HG03571 (cell line): Measurements from ENCODE around the gene RNF135.
"Not testable (repeated sequence)": the region's sequence is repeated elsewhere in the genome, so short reads cannot be mapped to it uniquely, and the experiment has no call there.

ENCODE experiments used
- ATAC-seq: cut with Tn5 transposase; IDR thresholded peaks from one replicate; pipeline ENCODE4 v1.9.1; 2021; ENCODE audit not compliant: unreplicated experiment

The RNF135 gene

DNA sequence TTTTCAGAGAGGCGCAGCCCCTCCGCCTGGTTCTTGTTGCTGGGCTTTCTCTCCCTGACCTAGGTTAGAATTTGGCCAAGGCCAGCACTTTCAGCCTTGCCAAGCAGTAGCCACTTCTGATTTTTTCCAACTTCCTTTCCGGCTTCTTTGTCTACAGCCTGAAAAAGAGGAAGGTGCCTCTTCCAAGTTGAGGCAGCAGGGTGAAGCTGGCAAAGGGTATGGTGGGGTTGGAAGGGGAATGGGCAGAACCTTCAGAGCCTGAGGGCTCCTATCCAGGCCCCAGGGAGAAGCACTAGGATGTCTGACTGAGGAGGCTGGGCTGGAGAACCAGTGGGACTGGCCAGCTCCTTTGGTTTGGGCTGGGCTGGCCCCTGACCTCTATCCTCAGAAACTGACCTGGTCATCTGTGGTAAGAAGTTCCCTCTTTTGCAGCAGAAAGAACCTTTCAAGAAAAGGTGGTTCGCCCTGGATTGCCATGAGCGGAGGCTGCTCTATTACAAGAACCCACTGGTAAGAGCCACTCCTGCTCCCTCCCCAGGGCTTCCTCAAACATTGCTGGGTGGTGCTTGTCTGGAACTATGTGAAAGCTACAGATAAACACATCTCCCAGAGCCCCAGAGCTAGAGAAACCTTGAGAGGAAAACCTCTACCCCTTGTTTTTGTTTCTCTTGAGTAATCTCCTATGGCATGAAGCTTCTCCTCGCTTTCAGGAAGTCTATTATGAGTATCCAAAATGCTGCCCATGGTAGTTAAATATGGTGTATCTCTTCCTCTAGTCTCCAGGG, 16.6 kb upstream of the RNF135 start:
- ATAC-seq, result no peak

DNA sequence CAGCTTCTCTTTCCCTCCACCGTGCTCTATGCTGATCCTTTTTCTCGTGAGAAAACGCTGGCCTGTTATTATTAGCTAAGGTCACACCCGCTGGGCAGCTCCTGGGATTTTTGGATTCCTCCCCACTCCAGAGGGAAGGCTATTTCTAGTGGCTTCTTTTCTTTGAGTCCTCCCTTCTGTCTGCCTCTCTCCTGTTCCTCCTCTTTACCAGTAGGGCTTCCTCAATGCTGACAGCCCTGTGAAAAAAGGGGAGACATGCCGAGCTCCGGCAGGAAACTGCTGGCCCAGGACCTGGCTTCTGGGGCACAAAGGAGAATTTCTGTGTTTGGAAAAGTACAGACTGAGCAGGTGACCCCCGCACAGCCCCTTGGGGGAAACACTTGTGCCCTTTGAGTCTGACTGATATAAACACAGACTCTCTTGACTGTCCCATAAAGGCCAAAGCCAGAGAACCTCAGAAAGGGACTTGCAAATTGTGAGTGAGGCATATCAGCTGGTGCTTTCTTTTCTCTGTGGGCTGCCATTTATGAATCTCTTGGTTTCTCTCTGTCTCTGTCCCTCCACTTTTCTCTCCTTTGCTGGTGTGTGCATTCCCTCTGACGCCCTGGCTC, 14.0 kb upstream of the RNF135 start:
- ATAC-seq, result no peak

DNA sequence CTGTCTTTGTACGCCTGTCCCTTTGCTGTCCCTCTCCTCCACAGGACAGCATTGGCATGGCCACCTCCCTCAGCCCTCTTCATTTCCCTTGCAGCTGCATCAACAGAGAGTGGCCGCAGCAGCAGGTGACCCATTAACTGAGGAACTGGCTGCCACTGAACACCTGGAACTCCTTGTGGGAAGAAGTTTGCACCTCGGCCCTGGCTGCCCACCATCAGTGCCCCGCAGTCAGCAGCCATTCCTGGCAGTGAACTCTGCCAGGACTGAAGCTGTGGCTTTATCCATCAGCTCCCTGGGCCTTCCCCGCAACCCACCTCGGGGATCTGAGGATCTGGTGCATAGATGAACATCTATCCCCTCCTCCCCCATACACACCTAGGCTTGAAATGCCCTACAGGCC, 13.1 kb upstream of the RNF135 start:
- ATAC-seq, result no peak

DNA sequence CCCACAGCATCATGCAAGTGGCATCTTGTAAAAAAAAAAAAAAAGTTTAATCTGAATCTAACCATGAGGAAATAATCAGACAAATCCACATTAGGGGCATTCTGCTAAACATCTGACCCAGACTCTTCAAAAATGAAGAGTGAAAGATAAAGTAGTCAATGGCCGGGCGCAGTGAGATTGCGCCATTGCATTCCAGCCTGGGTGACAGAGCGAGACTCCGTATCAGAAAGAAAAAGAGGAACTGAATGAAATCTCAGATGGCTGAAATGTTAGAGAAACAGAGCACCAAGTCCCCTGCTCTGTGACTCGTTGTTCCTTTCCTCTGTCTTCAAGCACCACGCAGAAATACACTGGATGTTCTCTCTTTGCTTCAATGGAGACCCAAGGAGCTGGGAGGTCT, 12.7 kb upstream of the RNF135 start:
- no peak for ATAC-seq

DNA sequence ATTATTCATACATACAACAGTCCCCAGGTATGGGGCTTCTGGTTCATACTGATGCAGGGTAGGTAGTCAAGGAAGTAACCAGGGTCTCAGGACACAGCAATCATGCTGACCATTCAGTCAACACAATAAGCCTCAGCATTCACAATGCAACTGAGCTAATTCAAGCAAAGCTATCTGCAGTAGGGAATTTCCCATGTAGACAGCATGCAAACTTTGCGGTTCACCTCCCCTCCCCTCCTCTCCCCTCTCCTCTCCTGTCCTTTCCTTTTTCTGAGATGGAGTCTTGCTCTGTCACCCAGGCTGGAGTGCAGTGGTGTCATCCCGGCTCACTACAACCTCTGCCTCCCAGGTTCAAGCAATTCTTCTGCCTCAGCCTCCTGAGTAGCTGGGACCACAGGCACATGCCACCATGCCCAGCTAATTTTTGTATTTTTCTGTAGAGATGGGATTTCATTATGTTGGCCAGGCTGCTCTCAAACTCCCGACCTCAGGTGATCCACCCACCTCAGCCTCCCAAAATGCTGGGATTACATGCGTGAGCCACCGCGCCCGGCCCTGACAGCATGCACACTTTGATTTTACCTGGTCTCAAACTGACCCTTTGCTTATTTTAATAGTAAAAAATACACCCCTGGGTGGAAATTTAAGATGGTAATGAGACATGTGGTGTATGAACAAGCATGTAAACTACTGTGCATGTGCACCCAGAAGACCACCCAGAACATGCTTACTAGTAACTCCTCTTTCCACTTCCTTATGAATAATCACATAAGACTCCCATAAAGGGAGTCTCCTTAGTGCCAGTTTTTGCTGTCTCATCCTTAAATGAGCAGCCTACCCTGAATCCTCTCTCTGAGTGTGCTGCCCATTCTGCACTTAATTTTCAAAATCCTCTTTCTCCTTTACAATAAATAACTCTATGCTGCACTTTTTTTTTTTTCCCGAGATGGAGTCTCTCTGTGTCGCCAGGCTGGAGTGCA, 9.3 kb upstream of the RNF135 start:
- ATAC-seq, result peak; percentile 63

DNA sequence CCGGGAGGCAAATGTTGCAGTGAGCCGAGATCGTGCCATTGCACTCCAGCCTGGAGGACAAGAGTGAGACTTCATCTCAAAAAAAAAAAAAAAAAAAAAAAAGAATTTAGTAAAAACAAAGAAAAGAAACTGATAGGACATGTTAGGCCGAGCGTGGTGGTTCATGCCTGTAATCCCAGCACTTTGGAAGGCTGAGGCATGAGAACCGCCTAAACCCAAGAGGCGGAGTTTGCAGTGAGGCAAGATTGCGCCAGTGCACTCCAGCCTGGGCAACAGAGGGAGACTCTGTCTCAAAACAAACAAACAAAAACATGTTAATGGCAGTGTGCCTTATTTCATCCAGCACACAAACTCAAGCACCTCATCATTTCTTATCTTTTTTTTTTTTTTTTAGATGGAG, 6.5 kb upstream of the RNF135 start:
- not testable (repeated sequence) for ATAC-seq

DNA sequence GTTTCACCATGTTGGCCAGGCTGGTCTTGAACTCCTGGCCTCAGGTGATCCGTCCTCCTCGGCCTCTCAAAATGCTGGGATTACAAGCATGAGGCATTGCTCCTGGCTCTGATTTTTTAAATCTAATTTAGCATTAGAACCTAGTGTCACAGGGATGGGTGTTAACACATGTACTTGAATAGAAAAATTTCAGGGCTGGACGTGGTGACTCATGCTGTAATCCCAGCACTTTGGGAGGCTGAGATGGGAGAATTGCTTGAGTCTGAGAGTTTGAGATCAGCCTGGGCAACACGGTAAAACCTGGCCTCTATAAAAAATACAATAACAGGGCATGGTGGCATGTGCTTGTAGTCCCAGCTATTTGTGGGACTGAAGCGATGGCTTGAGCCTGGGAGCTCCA, 6.0 kb upstream of the RNF135 start:
- no peak for ATAC-seq

DNA sequence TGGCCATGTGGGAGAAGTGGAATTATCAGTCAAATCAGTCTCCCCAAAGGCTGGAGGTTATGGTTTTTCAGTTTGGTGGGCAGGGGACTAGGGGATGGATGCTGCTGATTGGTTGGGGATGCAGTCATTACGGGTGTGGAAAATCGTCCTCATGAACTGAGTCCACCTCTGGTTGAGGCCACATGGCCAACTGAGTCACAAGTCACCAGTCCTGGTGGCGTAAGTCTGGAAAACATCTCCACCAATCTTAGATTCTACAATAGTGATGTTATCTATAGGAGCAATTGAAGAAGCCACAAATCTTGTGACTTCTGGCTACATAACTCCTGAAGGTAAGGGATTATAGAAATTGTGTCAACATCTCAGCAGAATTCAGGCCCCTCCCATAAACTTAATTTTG, 5.2 kb upstream of the RNF135 start:
- no peak for ATAC-seq

DNA sequence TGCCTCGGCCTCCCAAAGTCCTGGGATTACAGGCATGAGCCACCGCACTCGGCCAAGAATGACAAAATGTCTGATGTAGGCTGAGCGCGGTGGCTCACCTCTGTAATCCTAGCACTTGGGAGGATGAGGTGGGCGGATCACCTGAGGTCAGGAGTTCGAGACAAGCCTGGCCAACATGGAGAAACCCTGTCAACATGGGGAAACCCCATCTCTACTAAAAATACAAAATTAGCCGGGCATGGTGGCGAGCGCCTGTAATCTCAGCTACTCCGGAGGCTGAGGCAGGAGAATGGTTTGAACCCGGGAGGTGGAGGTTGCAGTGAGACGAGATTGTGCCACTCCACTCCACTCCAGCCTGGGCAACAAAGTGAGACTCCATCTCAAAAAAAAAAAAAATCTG, 2.9 kb upstream of the RNF135 start:
- ATAC-seq, result not testable (repeated sequence)

DNA sequence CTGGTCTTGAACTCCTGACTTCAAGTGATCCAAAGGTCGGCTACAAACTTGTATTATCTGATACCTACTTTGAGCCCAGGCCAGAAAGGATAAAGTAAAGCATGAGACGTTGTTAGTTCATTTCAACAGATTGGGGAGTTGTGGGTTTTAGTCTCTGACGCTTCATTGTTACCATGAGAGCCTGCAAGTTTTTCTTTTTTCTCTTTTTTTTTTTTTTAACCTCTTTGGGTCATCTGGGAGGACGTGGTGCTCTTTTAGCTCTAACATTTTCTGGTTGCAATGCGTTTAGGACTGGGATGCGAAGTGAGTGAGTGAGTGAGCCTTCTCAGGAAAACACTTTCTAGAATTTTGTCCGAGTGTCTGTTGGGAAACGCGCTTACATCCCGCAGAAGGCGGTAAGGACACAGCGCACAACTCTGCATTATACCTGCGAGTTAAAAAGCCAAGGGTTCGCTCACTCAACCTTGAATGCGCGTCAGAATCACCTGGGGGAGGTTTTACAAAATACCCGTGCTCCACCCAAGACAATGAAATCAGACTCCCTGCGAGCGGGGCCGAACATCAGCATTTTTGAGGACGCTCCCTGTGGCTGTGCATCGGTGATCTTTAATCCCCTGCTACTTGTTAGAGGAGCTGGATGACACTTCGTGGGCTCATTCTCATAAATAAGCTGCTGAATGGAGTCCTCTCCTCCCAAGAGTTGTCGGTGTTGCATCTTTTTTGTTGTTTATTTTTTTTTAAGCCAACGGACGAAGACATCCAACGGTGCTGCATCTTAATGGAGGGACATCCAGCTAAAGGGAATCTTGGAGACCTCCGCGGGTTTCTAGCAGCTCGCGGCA, 629 bp upstream of the RNF135 start:
- no peak for ATAC-seq

DNA sequence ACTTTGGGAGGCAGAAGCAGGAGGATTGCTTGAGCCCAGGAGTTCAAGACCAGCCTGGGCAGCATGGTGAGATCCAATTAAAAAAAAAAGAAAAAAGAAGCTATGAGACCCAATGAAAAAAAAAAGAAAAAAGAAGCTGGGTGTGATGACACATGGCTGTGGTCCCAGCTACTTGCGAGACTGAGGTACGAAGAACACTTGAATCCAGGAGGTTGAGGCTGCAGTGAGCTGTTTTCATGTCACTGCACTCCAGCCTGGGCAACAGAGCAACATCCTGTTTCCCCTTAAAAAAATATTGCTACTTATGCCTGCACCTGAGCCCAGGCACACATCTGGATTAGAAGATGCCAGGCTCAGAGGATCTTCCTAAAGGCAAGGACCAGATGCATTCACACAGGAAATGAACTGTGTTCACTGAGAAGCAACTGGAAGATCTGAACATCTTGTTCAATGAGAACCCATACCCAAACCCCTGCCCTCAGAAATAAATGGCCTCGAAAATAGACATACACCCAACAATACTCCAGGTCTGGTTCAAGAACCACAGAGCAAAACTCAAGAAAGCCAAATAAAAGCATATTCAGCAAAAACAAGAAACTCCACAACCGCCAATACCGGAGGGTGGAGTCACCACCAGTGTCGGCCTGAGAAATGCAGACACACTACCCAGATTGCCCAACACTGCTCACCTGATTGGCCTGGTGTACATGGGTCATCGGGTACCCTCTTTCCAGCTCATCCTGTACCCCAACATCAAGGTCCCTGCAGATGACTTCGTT, 4.4 kb downstream of the RNF135 start:
- ATAC-seq, result no peak

DNA sequence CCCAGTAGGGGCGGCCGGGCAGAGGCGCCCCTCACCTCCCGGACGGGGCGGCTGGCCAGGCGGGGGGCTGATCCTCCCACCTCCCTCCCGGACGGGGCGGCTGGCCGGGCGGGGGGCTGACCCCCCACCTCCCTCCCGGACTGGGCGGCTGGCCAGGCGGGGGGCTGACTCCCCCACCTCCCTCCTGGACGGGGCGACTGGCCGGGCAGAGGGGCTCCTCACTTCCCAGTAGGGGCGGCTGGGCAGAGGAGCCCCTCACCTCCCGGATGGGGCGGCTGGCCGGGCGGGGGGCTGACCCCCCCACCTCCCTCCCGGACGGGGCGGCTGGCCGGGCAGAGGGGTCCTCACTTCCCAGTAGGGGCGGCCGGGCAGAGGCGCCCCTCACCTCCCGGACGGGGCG, 9.1 kb downstream of the RNF135 start:
- not testable (repeated sequence) for ATAC-seq

DNA sequence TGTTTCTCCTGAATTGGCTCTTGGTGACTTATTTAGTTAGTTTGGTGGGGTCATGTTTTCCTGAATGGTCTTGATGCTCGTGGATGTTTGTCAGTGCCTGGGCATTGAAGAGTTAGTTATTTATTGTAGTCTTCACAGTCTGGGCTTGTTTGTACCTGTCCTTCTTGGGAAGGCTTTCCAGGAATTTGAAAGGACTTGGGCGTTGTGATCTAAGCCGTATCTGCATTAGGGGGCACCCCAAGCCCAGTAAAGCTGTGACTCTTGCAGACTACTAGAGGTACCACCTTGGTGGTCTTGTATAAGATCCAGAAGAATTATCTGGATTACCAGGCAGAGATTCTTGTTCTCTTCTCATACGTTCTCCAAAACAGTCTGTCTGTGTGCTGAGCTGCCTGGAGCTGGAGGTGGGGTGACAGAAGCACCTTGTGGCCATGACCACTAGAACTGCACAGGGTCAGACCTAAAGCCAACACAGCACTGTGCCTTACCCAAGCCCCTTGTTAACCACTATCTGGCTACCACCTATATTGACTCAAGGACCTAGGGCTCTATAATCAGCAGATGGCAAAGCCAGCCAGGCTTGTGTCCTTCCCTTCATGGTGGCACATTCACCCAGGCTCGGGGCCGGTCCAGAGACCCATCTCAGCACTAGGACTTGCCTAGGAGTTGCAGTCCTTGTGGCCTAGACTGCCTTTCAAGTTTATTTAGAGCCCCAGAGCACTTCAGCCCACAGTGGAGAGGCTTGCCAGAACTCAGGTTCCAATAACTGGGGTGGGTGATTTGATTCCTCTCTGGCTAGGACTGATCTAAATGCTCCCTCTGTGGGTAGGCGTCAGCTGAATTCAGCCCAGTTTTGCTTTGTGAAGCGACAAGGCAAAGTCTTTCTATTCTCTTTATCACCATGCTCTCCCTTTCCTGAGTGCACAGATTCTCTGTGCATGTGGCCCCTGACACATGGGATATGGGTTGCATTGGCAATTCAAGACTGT, 11.0 kb downstream of the RNF135 start:
- no peak for ATAC-seq

DNA sequence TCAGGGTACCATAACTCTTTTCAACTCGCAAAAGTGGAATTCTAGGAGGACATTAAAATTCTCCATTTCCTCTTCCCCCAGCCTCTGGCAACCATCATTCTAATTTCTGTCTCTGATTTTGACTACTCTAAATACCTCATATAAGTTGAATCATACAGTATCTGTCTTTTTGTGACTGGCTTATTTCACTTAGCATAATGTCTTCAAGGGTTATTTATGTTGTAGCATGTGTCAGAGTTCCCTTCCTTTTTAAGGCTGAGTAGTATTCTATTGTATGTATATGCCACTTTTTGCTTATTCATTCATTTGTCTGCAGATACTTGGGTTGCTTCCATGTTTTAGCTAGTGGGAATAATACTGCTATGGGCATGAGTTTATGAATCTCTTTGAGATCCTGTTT, 12.0 kb downstream of the RNF135 start:
- ATAC-seq, result no peak

DNA sequence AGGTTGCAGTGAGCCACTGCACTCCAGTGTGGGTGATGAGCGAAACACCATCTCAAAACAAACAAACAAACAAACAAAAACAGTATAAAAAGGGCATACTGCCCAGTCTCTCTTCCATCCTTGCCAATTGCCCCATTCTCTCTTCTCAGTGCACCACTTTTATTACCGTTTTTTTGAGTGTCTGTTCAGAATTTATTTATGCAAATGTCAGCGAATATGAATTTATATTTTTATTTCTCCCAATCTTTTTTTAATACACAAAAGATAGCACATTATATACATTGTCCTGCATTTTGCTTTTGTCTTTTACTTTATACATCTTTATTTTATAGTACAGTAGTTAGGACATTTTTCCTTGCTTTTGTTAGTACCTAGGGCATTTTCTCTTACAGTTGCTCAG, 19.6 kb downstream of the RNF135 start:
- no peak for ATAC-seq

DNA sequence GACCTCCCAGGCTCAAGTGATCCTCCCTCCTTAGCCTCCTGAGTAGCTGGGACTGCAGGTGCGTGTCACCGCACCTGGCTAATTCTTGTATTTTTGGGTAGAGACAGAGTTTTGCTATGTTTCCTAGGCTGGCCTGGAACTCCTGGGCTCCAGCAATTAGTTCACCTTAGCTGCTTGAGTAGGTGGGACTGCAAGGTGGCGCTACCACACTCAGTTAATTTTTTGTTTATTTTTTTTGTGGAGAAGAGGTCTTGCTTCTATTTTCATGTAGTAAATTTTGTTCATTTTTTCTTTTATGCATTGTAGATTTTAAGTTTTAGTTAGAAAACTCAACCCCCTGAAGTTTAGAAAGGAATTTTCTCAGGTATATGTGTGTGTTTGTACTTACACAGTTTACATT, 21.7 kb downstream of the RNF135 start:
- no peak for ATAC-seq

DNA sequence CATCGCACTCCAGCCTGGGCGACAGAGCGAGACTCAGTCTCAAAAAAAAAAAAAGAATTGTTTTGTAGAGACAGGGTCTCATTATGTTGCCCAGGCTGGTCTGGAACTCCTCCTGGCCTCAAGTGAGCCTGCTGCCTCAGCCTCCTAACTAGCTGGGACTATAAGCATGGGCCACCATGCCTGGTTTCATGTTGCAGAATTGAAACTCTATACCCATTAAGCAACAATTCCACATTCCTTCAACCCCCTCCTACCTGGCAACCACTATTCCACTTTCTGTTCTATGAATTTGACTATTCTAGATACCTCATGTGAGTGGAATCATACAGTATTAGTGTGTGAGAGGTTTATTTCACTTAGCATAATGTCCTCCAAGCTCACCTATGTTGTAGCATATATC, 24.5 kb downstream of the RNF135 start:
- ATAC-seq, result no peak

DNA sequence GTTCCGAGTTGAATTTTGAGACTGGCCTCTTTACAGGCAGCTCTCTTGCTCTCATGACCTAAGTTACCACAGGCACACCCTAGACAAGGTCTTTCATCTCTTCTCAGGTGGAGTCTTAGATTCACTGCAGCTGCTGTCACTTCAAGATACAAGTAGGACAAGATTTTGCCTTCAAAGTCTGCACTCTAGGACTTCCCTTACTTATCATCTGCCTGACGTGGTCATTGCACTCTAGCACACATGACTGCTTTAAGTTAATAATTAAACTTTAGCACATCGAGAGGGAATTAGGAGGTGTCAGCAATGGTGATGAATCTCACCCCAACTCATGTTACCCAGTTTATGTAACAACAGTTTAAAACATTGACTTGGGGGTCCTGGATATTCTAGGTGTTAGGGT, 25.6 kb downstream of the RNF135 start:
- ATAC-seq, result no peak

DNA sequence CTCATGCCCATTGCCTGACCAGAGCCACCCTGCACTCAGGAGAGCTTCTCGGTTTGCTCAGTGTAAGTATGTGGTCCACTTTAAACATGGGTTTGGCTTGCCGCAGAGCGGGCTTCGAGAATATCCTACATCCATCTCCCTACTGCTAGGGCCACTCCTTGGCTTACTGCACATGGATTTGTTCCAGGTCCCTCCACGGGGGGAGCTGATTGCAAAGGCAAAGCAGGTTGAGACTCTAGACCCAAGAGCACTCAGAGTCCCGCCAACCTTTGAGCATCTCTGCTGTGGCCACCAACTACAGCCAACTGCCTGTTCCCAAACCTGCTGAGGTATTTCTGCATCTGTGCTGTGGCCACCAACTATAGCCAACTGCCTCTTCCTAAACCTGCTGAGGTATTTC, 26.4 kb downstream of the RNF135 start:
- ATAC-seq, result no peak
